HG03175 (cell line): Measurements from ENCODE around the gene MYH14.
"Not testable (repeated sequence)": the region's sequence is repeated elsewhere in the genome, so short reads cannot be mapped to it uniquely, and the experiment has no call there.

ENCODE experiments used
- ATAC-seq: cut with Tn5 transposase; IDR thresholded peaks from one replicate; pipeline ENCODE4 v1.9.1; 2021; ENCODE audit warnings: mild to moderate bottlenecking, moderate library complexity; ENCODE audit not compliant: unreplicated experiment

MYH14 gene

GRCh38 chr19:50330365-50331078, 127.1 kb downstream of the MYH14 start:
- peak; percentile 27 for ATAC-seq

DNA sequence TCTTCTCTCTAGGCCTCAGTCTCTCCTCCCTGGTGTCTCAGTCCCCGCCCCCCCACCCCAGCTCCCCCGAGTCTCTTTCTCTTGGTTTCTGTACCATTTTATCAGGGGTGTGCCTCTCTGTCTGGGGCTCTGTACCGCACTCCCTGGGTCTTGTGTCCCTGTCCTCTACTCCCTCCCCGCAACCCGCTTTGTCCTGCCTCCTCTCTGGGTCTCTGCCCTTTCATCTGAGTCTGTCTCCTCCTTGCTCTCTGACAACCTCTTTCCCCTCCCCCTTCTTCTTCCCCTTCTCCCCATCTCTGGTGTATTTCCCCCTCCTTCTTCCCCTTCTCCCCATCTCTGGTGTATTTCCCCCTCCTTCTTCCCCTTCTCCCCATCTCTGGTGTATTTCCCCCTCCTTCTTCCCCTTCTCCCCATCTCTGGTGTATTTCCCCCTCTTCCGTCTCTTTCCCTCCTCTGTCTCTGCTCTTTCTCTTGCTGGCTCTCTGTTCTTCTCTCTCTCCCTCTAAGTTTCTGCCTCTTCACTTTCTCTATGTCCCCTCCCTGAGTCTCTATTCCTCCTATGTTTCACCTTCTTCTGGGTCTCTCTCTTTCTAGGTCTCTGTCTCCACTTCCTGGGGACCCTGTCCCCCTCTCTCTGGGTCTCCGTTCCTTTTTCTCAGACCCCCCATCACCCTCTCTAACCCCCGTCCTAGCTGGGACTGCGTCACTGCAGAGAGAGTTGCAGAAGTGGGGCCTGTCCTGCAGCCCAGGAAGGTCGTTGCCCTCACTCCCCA, 128.0 kb downstream of the MYH14 start:
- ATAC-seq = no peak

DNA sequence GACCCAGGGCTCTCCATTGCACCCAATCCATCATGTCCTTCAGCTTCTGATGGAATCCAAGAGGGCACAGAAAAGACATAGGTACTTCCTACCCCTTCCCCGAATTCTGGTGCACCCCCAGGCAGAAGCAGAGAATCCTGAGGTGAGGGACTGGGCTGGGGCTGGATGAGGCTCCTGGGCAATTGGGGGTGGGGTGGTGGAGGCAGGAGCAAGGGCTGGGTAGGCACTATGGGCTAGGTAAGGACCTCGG, 128.5 kb downstream of the MYH14 start:
- no peak for ATAC-seq

DNA sequence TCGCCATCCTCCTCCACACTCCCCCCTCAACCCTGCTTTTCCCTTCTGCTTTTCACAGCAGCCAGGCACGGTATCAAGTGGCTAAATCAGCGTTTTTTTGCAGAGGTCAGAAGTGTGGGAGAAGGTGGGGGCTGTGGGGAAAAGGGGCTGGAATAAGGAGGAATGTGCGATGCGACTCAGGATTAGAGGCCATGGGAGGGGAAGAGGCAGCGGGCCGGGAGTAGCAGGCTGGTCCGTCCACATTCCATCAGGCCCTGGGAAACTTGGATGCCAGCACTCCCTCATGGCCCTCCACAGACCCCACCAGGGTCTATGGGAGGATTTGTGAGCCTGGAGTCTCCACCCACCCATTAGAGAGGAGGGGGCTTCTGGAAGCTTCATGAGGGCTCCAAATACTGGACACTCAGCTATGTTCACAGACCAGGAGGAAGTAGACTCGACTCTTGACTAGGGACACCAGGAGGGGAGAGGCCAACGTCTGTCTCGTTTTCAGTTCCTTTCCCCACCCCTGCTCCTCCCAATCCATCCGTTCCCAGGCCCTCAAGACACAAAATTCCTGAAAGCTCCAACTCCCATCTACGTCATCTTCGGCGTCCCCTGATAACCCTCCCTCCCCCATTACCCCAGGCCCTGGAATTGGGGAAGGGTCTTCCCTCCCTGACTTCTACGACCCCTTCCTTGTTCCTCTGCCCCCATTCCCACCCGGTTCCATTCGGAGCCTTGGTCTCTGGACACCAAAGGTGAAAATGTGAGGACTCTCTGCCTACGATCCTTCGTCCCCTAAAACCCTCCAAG, 129.0 kb downstream of the MYH14 start:
- ATAC-seq = no peak

DNA sequence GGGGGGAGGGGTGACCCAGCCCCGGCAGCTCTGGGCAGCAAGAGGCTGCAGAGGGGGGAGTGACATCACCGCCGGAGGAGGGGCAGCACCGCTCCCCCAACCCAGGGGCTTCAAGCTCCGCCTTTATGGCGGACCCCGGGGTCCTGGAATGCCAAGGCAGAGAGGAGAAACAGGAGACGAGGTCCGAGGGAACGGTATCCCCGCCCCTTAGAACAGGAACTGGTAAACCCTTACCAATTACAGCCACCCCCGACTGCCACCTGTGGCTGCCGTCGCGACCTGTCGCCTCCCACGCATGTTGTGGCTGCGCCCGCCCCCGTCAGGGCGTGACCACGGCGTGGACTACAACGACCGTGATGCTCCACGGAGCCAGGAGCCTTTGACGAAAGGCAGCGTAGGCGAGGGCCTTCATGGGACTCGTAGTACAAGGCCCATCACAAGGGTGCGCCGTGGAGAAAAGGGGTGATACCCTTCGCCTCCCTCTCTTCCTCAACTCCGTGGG, 129.9 kb downstream of the MYH14 start:
- ATAC-seq = peak; percentile 42

DNA sequence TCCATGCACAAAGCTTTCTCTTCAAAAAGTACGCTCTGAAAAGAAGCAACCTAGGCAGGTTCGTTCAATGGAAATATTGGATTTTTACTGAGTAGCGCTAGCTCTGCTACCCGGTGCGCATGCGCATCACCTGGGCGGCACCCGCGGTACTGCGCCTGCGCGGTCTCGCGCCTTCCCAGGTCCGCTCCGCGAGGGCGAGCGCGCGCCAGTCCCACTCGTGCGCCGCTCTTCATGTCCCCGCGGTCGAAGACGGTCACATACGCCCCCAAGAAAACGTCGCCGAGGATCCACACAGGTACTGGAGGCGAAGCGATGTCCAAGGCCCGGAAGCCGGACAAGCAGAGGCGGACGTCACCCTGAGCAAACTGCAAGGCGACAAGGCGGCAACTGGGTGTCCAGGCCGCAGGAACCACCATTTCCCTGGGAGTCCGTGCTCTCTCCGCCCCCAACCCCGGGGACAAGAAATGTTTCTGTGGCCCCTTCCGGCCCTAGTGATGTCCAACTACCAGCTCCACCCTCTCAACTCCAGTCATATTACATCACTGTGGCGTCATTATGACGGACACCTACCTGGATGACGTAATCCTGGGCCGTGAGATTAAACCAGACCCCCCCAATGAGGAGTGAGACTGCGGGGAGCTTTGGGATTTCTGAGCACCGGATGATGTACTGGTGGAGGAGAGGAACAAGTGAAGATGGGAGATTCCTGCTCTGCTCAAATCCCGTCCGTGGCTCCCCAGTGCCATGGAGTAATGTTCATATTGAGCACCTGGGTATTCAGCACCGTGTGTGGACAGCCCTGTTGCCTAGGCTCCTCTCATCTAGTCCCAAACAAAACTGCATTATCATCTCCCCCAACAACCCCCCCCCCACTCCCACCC, 130.6 kb downstream of the MYH14 start:
- ATAC-seq = peak; percentile 21

DNA sequence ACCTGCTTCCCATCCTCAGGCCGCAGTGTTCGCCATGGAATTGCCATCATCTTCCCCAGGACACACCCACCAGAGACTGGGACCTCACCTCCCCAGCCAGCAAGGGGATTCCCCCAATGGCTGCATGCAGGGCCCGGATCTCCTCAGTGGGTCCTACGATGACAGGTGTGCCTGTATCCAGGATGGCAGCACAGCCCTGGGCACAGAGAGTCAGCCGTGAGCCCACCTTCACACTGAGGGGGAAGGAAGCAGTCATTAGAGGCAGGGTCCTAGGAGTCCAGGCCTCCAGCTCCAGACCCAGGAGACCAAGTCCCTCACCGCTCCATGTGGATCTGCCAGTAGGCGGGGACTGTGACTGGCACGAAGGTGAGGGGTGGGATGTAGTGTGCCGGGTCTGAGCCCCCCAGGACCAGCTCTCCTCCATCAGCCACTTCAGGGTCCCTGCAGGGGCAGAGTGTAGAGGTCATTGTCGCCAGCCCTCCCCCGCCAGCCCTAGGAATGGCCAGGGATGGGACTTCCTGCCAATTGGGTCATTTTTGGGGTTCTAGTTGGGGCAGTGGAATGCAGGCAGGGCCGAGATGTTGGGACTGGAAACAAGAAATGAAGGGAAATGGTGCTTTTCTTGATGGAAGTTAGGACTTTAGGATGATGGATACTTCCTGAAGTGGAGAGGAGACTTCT, 131.5 kb downstream of the MYH14 start:
- ATAC-seq = no peak

DNA sequence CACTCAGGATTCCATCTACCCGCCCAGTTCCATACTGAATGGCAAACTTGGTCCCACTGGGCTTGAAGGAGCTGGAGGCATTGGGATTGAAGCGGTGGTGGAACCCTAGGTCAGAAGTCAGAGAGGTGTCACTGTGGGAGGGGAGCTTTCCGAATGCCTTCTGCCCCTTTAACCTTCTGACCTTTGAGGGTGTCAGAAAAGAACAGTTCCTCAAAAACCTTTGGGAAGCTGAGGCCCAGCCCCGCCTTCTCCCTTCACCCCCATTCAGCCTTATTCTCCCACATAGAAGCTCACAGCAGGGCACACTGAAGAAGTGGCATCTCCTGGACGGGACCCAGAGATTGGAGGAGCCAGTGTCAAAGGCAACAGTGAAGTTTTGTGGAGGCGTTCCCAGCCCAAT, 133.6 kb downstream of the MYH14 start:
- not testable (repeated sequence) for ATAC-seq

GRCh38 chr19:50340331-50340730, 136.9 kb downstream of the MYH14 start:
- no peak for ATAC-seq

GRCh38 chr19:50341091-50341564, 137.7 kb downstream of the MYH14 start:
- ATAC-seq = peak; percentile 47

DNA sequence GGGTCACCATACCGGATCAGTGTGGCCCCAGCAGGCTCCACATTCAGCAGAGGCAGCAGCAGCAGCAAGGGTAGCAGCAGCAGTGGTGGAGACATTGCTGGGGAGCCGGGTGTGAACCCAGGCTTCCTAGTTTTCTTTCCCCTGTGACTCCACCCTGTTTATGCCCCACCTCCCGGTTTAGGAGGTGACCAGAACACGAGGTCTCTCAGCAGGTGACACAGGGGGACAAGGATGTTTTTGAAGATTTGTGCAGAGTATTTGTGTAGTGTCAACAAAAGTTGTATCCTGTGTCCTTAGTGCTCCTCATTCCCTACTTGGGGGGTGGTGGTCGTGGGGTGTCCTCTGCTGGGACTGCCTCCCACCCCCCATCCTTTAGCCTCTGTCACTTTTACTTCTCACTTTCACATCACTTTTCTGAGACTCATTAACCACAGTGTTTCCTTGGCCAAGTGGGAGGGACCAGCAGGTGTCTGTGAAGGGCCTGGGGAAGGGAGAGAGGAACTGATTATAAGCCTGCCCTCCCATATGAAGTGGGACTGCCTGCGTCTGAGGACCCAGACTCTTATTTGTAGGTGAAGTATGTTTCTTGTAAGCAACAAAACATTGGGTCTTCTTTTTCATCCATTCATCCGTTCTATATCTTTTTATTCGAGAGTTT, 141.4 kb downstream of the MYH14 start:
- ATAC-seq = peak; percentile 52

- ATAC-seq = peak; percentile 47
Observed at GRCh38 chr19:50347089-50347581, 143.7 kb downstream of the MYH14 start.

GRCh38 chr19:50349277-50350057, 146.0 kb downstream of the MYH14 start:
- ATAC-seq = no peak

GRCh38 chr19:50352242-50352641, 148.8 kb downstream of the MYH14 start:
- ATAC-seq = no peak

GRCh38 chr19:50353487-50353880, 150.1 kb downstream of the MYH14 start:
- ATAC-seq = not testable (repeated sequence)

DNA sequence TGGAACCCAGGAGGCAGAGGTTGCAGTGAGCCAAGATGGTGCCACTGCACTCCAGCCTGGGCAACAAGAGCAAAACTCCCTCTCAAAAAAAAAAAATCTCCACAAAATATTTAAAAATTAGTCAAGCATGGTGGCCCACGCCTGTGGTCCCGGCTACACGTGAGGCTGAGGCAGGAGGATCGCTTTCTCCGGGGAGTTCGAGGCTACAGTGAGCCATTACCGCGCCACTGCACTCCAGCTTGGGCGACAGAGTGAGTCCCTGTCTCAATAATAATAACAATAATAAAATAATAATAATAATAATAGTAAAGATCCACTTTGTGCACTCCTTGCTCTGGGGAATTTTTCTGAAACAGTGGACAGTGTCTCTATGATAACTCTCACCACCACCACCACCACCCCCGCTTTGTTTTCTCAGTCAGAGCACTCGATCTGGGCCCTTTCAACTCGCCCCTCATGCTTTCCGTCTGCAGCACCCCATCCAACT, 153.3 kb downstream of the MYH14 start:
- ATAC-seq = no peak

DNA sequence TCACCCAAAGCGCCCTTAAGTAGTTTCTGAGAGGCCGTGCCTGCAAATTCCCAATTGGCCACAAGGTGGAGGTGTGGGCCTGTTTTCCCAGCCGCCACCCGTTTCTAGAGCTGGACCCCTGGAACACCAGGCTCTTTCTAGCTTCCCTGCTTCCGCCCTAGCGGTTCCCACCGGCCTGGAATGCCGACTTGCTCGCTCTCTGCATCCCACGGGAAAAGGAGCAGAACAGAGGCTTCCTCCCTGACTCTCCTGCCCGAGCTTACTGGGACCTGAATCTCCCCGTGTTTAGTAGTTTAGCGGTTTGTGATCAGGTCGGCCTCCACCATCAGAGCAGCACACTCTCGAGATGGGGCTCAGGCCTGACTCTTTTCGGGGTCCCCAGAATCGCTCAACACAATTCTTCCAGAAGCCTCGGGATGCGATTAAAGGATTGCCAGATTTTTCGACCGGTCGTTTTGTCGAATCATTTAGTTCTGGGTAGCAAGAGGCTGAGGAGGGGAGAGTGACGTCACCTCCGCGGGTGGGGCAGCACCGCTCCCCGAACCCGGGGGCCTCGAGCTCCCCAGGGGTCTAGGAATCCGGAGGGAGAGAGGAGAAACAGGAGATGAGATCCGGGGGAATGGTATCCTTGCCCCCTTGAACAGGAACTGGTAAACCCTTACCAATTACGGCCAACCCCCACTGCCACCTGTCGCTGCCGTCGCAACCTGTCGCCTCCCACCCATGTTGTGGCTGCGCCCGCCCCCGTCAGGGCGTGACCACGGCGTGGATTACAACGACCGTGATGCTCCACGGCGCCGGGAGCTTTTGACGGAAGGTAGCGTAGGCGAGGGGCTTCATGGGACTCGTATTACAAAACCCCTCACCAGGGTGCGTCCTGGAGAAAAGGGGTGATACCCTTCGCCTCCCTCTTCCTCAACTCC, 154.0 kb downstream of the MYH14 start:
- ATAC-seq = peak; percentile 61
